ENCODE results near the gene BRD3OS.

- TF ChIP-seq CTCF (conservative IDR thresholded peaks at IDR 0.05; ENCODE audit: low read depth, low read length) = no peak
- no peak for TF ChIP-seq POLR2A (IDR thresholded peaks at IDR 0.05; ENCODE audit: low read depth, low read length)
- no peak for TF ChIP-seq RFX5 (IDR thresholded peaks at IDR 0.05; ENCODE audit: low read depth, low read length)
- TF ChIP-seq, protein P1, sequence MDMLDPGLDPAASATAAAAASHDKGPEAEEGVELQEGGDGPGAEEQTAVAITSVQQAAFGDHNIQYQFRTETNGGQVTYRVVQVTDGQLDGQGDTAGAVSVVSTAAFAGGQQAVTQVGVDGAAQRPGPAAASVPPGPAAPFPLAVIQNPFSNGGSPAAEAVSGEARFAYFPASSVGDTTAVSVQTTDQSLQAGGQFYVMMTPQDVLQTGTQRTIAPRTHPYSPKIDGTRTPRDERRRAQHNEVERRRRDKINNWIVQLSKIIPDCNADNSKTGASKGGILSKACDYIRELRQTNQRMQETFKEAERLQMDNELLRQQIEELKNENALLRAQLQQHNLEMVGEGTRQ (IDR thresholded peaks at IDR 0.05; ENCODE audit: low read depth, low read length) = no peak
- no peak for TF ChIP-seq CEBPB (IDR thresholded peaks at IDR 0.05; ENCODE audit: low read depth, low read length)
- no peak for TF ChIP-seq BHLHE40 (IDR thresholded peaks at IDR 0.05; ENCODE audit: low read depth, low read length)
- no peak for TF ChIP-seq FOS (IDR thresholded peaks at IDR 0.05; ENCODE audit: low read depth, low read length)
- no peak for TF ChIP-seq RAD21 (IDR thresholded peaks at IDR 0.05; ENCODE audit: low read length)
- TF ChIP-seq MXI1 (IDR thresholded peaks at IDR 0.05; ENCODE audit: borderline replicate concordance, low read depth, low read length) = no peak
- TF ChIP-seq CHD1 (IDR thresholded peaks at IDR 0.05; ENCODE audit: low read depth, low read length) = no peak
- no peak for TF ChIP-seq MAZ (IDR thresholded peaks at IDR 0.05; ENCODE audit: borderline replicate concordance, low read depth, low read length)
- TF ChIP-seq MAFK (IDR thresholded peaks at IDR 0.05; ENCODE audit: low read depth, low read length) = no peak
Measured at GRCh38 chr9:134039386-134040175, 14.3 kb downstream of the BRD3OS start.
